Activated gamma-delta T cell (primary cell): Measurements from ENCODE around the gene SLC7A14.

Experiments
- DNase-seq: peaks from one replicate; lab custom pipeline; 2025; lab: John Stamatoyannopoulos, UW

The SLC7A14 gene

DNA sequence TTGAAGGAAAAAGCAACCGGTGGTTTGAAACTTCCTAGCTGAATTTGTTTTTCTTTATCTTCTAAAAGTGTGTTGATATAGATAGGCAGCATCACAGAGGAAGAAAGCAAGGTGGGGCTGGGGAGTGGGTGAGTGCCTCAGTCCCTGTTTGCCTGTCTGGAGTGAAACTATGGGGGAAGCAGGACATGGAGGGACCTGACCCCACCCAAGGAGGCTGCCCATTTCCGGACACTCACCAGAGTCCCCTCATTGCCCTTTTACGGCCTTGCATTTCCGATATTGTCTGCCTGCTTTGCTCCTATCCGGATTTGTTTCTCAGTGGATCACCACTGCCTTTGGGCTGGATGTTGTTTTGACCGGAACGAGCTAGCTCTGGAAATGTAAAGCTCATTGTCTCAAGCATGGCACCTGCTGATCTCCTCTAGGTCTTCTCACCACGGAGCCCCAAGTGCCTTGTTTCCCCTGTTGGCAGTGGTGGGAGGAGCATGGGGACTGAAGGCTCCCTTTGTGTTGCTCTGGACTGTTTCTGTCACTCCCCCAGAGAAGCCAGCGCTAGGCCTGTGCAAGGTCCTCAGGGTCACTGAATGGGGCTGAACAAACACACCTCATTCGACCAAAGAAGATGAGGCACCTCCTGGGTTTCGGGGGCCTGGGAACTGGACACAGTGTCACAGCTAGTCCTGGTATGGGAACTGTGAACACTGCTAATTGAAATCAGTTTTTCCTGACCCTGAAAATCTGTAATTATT is 160.2 kb downstream of the SLC7A14 start:
- no peak for DNase-seq

DNA sequence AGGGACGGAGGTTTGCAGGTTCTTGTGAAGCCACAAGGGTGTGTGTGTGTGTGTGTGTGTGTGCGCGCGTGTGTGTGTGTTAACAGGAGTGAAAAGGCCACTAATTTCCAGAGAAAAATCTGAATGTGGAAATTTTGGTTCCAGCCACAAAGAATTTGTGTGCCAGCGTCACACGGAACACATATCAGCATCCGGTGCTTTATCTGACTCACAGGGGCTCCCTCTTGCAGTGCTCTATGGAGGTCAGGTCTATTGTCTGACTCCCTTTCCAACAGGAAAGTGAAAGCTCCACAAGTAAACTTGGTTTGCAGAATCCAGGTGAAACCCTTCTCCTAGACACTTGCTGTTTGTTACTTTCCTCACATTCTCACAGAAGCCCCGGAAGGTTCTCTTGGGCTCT is 161.0 kb downstream of the SLC7A14 start:
- no peak for DNase-seq

- no peak for DNase-seq
Measured at GRCh38 chr3:170423001-170423615, 162.8 kb downstream of the SLC7A14 start.

GRCh38 chr3:170421758-170422157 is 164.1 kb downstream of the SLC7A14 start:
- no peak for DNase-seq

GRCh38 chr3:170421111-170421641 is 164.7 kb downstream of the SLC7A14 start:
- no peak for DNase-seq

DNA sequence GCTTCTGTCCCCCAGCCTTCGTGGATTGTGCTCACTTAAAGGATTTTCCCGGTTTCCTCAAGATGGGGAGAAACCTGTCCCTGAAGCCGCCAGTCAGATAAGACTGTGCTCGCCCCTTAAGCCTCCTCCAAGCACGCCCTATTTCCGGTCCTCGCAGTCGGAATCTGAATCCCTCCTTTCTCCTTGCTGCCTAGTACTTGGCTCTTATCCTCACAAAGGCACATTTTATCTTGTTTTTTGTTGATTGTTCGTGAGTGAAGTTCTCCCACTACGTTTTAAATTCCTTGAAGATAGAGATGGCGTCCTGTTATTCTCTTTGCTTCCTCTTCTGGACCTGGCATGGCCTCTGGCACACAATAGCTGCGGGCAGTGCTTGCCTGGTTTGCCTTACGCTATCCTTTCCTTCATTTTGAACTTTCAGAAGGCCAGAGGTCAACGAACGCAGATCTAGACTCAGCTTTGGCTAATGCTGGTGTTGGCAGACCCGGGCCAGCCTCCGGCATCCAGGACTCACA is 165.5 kb downstream of the SLC7A14 start:
- DNase-seq: no peak

GRCh38 chr3:170419557-170420087 is 166.3 kb downstream of the SLC7A14 start:
- no peak for DNase-seq

DNA sequence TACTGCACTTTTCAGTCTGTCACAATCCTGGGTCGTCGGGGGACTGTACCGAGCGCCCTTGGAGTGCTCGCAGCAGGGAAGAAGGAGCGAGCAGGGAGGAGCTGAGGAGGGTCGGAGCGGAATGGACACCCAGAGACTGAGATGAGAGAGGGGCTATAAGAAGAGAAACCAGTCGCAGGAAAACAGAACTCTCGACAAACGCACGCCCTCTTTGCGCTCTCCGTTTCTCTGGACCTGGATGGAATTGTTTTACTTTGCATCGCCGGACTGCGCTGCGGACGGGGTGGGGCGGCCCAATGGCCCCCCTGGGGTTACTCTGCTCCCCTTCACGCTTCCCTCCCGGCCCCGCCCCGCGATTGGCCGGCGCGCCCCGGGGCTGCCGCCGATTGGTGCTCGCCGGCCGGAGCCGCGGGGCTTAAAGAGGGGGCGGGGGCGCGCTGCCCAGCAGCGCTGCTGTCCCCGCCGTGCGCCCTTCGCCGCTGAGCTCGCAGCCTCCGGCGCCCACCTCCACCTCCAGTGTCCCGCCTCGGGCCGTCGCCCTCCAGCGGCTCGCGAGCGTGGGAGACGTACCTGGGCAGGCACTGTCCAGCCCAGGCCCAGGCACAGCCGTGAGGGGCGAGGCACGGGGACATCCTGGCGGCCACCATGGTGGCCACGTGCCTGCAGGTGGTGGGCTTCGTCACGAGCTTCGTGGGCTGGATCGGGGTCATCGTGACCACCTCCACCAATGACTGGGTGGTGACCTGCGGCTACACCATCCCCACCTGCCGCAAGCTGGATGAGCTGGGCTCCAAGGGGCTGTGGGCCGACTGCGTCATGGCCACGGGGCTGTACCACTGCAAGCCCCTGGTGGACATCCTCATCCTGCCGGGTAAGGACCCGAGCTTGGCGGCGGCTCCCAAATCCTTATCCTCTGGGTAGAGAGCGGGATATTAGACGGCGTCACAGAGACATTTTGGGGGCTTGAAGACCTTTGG is 167.2 kb downstream of the SLC7A14 start, which contains the start of gene CLDN11:
Gene CLDN11, plus strand, starts transcription at position 447 of the 977 bp plus-strand sequence. Its CDS starts 199 bp downstream, at position 646.
- no peak for DNase-seq

DNA sequence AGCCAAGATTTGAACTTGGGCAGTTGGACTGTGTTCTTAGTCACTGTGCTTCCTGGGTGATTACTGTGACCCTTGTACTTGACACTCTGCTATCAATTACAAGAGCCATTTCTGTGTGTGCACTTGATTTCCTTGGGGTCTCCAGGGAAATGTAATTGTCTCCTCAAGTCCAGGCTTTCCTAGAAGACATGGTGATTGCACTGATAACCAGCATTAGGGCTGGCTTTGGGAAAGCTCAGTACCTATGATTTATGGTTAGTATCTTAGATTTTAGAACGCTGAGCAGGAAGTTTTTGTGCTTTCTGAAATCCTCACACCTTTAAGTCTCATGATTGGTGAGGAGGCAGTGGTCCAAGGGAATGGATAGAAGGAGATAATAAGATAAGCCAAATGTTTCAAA is 168.8 kb downstream of the SLC7A14 start:
- DNase-seq: no peak

DNA sequence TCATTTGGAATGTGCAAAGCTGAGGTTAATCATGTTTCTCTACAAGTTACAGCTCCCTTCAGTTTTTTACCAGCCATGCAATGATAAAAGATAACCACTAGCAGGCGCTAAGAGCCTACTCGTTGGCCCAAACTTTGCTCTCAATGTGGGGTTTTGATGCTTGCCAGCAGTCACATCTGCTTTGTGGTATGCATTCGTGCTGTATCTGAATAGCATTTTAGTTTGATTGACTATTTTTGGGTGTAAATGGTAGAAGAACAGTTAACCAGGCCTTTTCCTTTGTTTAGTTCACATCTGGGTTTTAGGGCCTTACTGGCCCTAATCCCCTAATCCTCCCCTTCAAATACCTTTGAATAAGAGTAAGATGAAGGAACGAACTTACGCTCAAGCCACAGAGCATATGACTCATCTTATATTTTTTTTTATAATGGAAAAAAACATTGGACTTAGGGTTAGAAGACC is 171.6 kb downstream of the SLC7A14 start:
- no peak for DNase-seq

DNA sequence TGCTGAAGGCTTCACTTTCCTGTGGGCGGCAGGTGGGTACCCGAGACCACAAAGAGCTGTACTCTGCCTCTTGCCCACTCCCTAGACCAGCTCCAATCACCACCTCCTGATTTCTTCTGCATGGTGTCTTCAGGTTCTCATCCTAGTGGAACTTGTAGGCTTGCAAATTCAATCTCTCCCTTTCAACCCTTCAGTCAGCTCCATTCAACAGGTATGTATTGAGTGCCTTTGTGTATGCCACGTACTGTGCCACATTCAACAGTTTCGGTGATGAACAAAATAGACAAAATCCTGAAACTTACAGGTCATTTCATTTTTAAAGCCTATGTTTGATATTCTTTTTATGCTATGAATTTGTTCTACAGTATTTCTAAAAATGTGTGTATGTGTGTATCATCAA is 172.6 kb downstream of the SLC7A14 start:
- DNase-seq: no peak

DNA sequence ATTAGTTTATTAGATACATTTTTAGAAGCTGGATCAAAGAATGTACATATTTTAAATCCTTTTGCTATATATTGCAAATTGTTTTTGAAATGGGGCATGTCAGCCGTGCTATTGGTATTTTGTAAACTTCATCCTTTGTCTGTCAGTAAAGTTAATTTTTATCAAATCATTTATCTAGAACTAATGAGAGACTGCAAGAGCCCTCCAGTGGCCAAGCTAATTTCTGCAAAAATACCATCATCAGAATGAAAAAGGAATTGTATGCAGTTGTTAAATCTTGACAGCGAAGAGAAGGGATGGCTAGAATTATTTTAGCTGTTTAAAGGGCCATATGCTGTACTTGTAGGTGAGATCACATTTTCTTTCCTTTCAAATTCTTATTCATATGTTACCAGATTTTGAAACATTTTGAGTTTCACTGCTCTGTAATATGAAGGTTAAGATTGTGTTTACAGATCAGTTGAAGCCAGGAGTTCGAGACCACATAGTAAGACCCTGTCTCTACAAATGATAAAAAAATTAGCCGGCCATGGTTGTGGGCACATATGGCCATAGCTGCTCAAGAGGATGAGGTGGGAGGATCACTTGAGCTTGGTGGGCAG is 175.3 kb downstream of the SLC7A14 start:
- no peak for DNase-seq
